Liver (tissue), 9 donors: Measurements from ENCODE around the gene PLCD1. TPM values are rescaled to one million over a fixed set of nuclear protein-coding genes. Genes with fewer than 3 reads are reported as not detected.
"Not testable (repeated sequence)": the region's sequence is repeated elsewhere in the genome, so short reads cannot be mapped to it uniquely, and the experiment has no call there.

Experiments used
- DNase-seq: peaks from one replicate; pipeline ENCODE4 v3.0.0-alpha.2; 2017; ENCODE audit warnings: low spot score
- H3K27ac ChIP-seq, 2 donors: one replicate each; pipeline ENCODE4 v1.7.0; 2013; ENCODE audit warnings: inconsistent platforms in 2 of 2, low read length in 2 of 2, control low read depth in 1 of 2, low read depth in 1 of 2, mild to moderate bottlenecking in 1 of 2
- H3K27me3 ChIP-seq, 4 donors: one replicate each; pipeline versions ENCODE4 v1.6.1 to v1.7.0; 2013; ENCODE audit warnings: low read length in 3 of 4, inconsistent platforms in 1 of 4, mild to moderate bottlenecking in 1 of 4, moderate library complexity in 1 of 4; ENCODE audit not compliant: control insufficient read depth in 4 of 4, insufficient read depth in 4 of 4
- H3K36me3 ChIP-seq, 4 donors: one replicate each; pipeline versions ENCODE4 v1.6.1 to v1.7.0; 2013; ENCODE audit warnings: low read length in 3 of 4, mild to moderate bottlenecking in 3 of 4, low read depth in 1 of 4, moderate library complexity in 1 of 4; ENCODE audit not compliant: control insufficient read depth in 4 of 4, insufficient read depth in 3 of 4
- H3K4me1 ChIP-seq, 4 donors: one replicate each; pipeline versions ENCODE4 v1.6.1 to v1.7.0; 2013; ENCODE audit warnings: low read length in 3 of 4, mild to moderate bottlenecking in 3 of 4, moderate library complexity in 1 of 4; ENCODE audit not compliant: control insufficient read depth in 4 of 4, insufficient read depth in 4 of 4
- H3K4me3 ChIP-seq, 3 donors: one replicate each; pipeline versions ENCODE4 v1.6.1 to v1.7.0; 2013; ENCODE audit warnings: low read length in 3 of 3, control low read depth in 1 of 3, low read depth in 1 of 3, mild to moderate bottlenecking in 1 of 3
- H3K9ac ChIP-seq, 2 donors: one replicate each; pipeline ENCODE4 v1.7.0; 2013; ENCODE audit warnings: low read length in 2 of 2, mild to moderate bottlenecking in 2 of 2, moderate library complexity in 2 of 2, control low read depth in 1 of 2, low read depth in 1 of 2
- H3K9me3 ChIP-seq, 4 donors: one replicate each; pipeline versions ENCODE4 v1.6.1 to v1.7.0; 2013; ENCODE audit warnings: low read length in 3 of 4; ENCODE audit not compliant: control insufficient read depth in 4 of 4
- ATF3 ChIP-seq: IDR thresholded peaks from 2 replicates; pipeline ENCODE4 v1.6.1; 2016; ENCODE audit warnings: antibody characterized with exemption
- CTCF ChIP-seq: fragments of 150-350 bp; IDR thresholded peaks from 2 replicates; pipeline ENCODE4 v1.5.1; 2017; ENCODE audit warnings: improper control_type of control experiment, low read depth, low read length; ENCODE audit not compliant: missing input control
- GABPA ChIP-seq, 2 donors: IDR thresholded peaks in 1 of 2; conservative IDR thresholded peaks in 1 of 2; 2 replicates each; pipeline ENCODE4 v1.6.1; 2016; ENCODE audit warnings: antibody characterized with exemption in 2 of 2, mild to moderate bottlenecking in 1 of 2, moderate library complexity in 1 of 2
- JUND ChIP-seq, 2 donors: IDR thresholded peaks; 2 replicates each; pipeline ENCODE4 v1.6.1; 2016; ENCODE audit warnings: antibody characterized with exemption in 2 of 2
- RAD21 ChIP-seq, 2 donors: IDR thresholded peaks; 2 replicates each; pipeline ENCODE4 v1.6.1; 2016; ENCODE audit warnings: antibody characterized with exemption in 2 of 2, mild to moderate bottlenecking in 2 of 2
- SP1 ChIP-seq: IDR thresholded peaks from 2 replicates; pipeline ENCODE4 v1.6.1; 2018; ENCODE audit warnings: antibody characterized with exemption, mild to moderate bottlenecking
- TAF1 ChIP-seq: conservative IDR thresholded peaks from 2 replicates; pipeline ENCODE4 v1.6.1; 2016; ENCODE audit warnings: antibody characterized with exemption, mild to moderate bottlenecking
- YY1 ChIP-seq: IDR thresholded peaks from 2 replicates; pipeline ENCODE4 v1.6.1; 2016; ENCODE audit warnings: antibody characterized with exemption, mild to moderate bottlenecking
- ZBTB33 ChIP-seq: IDR thresholded peaks from 2 replicates; pipeline ENCODE4 v1.6.1; 2016; ENCODE audit warnings: antibody characterized with exemption
- WGBS: extraction: QIAGEN DNeasy Blood & Tissue Kit; methylation state at CpG from one replicate; pipeline ENCODE4 v1.1.7; 2013; 5-methylcytosine and 5-hydroxymethylcytosine counted together
- polyA plus RNA-seq, 2 donors: library from polyadenylated mRNA; stranded (reverse) in 1 of 2; unstranded in 1 of 2; fragments of 200-250 nt in 1 of 2; fragments of >200 nt in 1 of 2; fragmentation: Nextera tagmentation in 1 of 2; extraction: Ambion mirVana in 1 of 2; gene quantifications; one replicate each; pipeline versions ENCODE4 v1.2.1 to v1.2.3, GENCODE V29; 2013 to 2015
- total RNA-seq, 2 donors: library from RNA; depleted of rRNA; stranded (reverse); fragments of >200 nt; gene quantifications; one replicate each; pipeline ENCODE4 v1.2.3, GENCODE V29; 2014
- donor health status: healthy.
- donor health status: healthy.
- donor health status: healthy.
- donor health status: healthy.
- donor health status: healthy.

The PLCD1 gene
- total and polyA plus RNA-seq, 4 donors = 6.7 to 10.5 (median 9.1) TPM

- no peak overlapping the region for H3K27ac ChIP-seq
- 71% methylated on average over 3 of the region's 3 CpGs for WGBS
- no peaks in the 10 kb centered on the region for H3K9me3 ChIP-seq
- H3K27me3 ChIP-seq = no peaks in the 10 kb centered on the region
- H3K4me1 ChIP-seq = no peaks in the 10 kb centered on the region
- H3K9ac ChIP-seq = no peak overlapping the region
- no peak for DNase-seq
- H3K4me3 ChIP-seq = no peak overlapping the region
- no peaks in the 10 kb centered on the region for H3K36me3 ChIP-seq
- TF ChIP-seq YY1 (no peak), ZBTB33 (no peak), JUND (IDR thresholded peaks at IDR 0.05) (no peak), ATF3 (no peak), GABPA (IDR thresholded peaks at IDR 0.05 in 1 of 2, conservative IDR thresholded peaks at IDR 0.05 in 1 of 2) (no peak), CTCF (no peak), RAD21 (IDR thresholded peaks at IDR 0.05) (no peak), TAF1 (no peak), SP1 (no peak)
These were observed 25.1 kb upstream of the PLCD1 start for GRCh38 chr3:38054499-38055001.

DNA sequence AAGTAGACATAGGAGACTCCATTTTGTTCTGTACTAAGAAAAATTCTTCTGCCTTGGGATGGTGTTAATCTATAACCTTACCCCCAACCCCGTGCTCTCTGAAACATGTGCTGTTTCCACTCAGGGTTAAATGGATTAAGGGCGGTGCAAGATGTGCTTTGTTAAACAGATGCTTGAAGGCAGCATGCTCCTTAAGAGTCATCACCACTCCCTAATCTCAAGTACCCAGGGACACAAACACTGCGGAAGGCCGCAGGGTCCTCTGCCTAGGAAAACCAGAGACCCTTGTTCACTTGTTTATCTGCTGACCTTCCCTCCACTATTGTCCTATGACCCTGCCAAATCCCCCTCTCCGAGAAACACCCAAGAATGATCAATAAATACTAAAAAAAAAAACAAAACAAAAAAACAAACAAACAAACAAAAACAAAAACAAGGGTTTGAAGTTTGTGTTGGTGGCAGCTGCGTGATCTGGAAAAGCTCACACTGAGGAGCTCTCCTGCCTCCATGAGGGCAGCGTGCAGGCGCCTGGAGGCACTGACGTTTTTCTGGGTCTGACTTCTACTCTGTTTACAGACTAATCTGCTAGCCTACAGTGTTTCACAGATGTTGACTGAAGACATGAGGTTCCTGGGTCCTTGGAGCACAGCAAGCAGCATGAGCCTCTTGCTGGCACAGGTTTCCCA is 24.5 kb upstream of the PLCD1 start:
- H3K9me3 ChIP-seq, H3K27ac ChIP-seq: not testable (repeated sequence)

DNA sequence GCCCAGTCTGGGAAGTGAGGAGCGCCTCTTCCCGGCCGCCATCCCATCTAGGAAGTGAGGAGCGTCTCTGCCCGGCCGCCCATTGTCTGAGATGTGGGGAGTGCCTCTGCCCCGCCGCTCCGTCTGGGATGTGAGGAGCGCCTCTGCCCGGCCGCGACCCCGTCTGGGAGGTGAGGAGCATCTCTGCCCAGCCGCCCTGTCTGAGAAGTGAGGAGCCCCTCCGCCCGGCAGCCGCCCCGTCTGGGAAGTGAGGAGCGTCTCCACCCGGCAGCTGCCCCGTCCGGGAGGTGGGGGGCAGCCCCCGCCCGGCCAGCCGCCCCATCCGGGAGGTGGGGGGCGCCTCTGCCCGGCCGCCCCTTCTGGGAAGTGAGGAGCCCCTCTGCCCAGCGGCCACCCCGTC is 23.8 kb upstream of the PLCD1 start:
- not testable (repeated sequence) for H3K4me1 ChIP-seq, H3K27ac ChIP-seq, H3K9ac ChIP-seq, DNase-seq, H3K4me3 ChIP-seq, H3K9me3 ChIP-seq, H3K36me3 ChIP-seq, H3K27me3 ChIP-seq
- WGBS = 93% methylated on average over 30 of the region's 32 CpGs

More for the DNA sequence above, 24.5 kb upstream of the PLCD1 start:
- H3K36me3 ChIP-seq, H3K27me3 ChIP-seq, DNase-seq, H3K9ac ChIP-seq, H3K4me1 ChIP-seq, H3K4me3 ChIP-seq: not testable (repeated sequence)
- 76% methylated on average over 7 of the region's 9 CpGs for WGBS
